Ishikawa (cell line): Measurements from ENCODE around the gene CHMP1B.
A peak's percentile ranks its signal among the peaks of the same experiment; 100 is the strongest.

ENCODE experiments used
- CEBPB ChIP-seq: IDR thresholded peaks from 2 replicates; pipeline ENCODE4 v1.6.1; 2012
- CREB1 ChIP-seq: IDR thresholded peaks from 2 replicates; pipeline ENCODE4 v1.6.1; 2012; ENCODE audit warnings: low read depth
- EGR1 ChIP-seq: IDR thresholded peaks from 2 replicates; pipeline ENCODE4 v1.6.1; 2012
- EP300 ChIP-seq: IDR thresholded peaks from 2 replicates; pipeline ENCODE4 v1.6.1; 2012; ENCODE audit warnings: borderline replicate concordance
- FOXM1 ChIP-seq: IDR thresholded peaks from 2 replicates; pipeline ENCODE4 v1.6.1; 2012; ENCODE audit warnings: low read depth, borderline replicate concordance
- MAX ChIP-seq: IDR thresholded peaks from 2 replicates; pipeline ENCODE4 v1.6.1; 2012
- NFIC ChIP-seq: IDR thresholded peaks from 2 replicates; pipeline ENCODE4 v1.6.1; 2012
- RAD21 ChIP-seq: IDR thresholded peaks from 2 replicates; pipeline ENCODE4 v1.6.1; 2012; ENCODE audit warnings: low read depth
- REST ChIP-seq: IDR thresholded peaks from 2 replicates; pipeline ENCODE4 v1.6.1; 2012; ENCODE audit warnings: low read depth, mild to moderate bottlenecking
- TAF1 ChIP-seq: IDR thresholded peaks from 2 replicates; pipeline ENCODE4 v1.6.1; 2012; ENCODE audit warnings: low read depth, mild to moderate bottlenecking
- TCF12 ChIP-seq: IDR thresholded peaks from 2 replicates; pipeline ENCODE4 v1.6.1; 2012; ENCODE audit warnings: low read depth
- TEAD4 ChIP-seq: IDR thresholded peaks from 2 replicates; pipeline ENCODE4 v1.6.1; 2012
- YY1 ChIP-seq: IDR thresholded peaks from 2 replicates; pipeline ENCODE4 v1.6.1; 2012; ENCODE audit warnings: low read depth
- ZBTB7A ChIP-seq: IDR thresholded peaks from 2 replicates; pipeline ENCODE4 v1.6.1; 2012; ENCODE audit warnings: low read depth
- TF ChIP-seq, protein P1 (sequence below): IDR thresholded peaks from 2 replicates; pipeline ENCODE4 v1.6.1; 2012

Gene CHMP1B

DNA sequence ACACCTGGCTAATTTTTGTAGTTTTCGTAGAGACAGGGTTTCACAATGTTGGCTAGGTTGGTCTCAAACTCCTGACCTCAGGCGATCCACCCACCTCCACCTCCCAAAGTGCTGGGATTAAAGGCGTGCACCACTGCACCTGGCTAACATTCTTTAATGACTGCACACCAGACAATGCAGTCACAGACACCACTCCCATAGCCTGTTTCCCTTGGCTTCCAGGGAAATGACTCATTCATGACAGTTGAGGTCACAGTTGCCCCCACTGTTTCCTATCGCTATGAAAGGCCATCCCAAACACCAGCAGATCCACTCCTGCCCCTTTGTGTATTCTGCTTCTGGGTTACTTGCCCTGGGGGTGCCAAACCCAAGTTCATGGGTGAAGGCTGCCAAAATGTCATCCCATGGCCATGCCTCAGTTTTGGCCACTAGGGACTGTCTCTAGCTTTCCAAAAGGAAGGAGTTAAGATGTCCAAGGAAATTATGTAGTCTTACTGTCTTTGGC is 8.7 kb downstream of the CHMP1B start:
- TF ChIP-seq NFIC = peak; percentile 95
- TF ChIP-seq EGR1 = peak; percentile 76
- peak; percentile 45 for TF ChIP-seq YY1
- peak; percentile 91 for TF ChIP-seq CEBPB
- TF ChIP-seq MAX = peak; percentile 66
- no peak for TF ChIP-seq RAD21
- peak; percentile 50 for TF ChIP-seq CREB1
- TF ChIP-seq ZBTB7A = peak; percentile 30; the same call in 1 of the 2 replicates
- TF ChIP-seq, protein P1, sequence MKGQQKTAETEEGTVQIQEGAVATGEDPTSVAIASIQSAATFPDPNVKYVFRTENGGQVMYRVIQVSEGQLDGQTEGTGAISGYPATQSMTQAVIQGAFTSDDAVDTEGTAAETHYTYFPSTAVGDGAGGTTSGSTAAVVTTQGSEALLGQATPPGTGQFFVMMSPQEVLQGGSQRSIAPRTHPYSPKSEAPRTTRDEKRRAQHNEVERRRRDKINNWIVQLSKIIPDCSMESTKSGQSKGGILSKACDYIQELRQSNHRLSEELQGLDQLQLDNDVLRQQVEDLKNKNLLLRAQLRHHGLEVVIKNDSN = 0 out of 2 replicates have a peak, but pooled peaks have one; percentile 15
- peak; percentile 100 for TF ChIP-seq TCF12
- no peak for TF ChIP-seq TAF1
- TF ChIP-seq FOXM1 = peak; percentile 97
- peak; percentile 95 for TF ChIP-seq TEAD4
- no peak for TF ChIP-seq REST
- peak; percentile 99 for TF ChIP-seq EP300

DNA sequence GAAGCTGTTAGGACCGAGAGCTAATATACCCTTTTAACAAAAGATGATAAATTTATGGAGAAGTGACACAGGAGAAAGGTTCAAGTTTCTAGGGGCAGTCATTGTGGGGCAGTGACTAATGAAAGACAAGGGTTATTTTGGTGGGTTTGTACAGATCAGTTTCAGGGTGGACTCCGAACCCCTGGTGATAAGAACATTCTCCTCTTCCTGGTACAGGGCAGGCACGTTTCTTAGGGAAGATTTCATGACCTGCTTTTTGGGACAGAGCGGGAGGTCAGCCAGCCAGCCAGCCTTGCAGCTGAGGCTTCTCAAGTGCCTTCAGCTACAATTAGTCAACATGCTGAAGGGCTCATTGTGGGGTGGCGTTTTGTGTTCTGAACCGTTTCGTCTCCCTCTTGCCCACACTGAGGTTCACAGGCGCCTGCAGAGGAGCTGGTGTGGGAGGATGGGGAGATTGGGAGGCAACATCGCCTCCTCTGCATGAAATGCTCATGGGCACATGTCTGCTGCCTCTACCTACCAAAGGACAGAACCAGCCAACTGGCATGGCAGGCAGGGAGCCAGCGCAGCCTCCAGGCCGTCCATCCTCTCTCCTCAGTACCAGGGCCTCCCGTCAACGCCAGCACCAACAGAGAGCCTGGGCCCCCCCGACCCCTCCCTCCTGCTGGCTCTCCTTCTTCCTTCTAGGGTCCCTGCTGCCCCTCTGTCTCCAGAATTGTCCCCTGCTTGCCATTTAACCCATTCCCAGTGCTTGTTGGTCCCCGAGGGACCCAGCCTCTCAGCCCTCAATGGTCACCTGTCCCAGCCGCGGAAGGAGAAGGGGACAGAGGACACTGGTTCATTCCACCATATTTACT is 9.6 kb downstream of the CHMP1B start:
- TF ChIP-seq RAD21 = no peak
- no peak for TF ChIP-seq NFIC
- no peak for TF ChIP-seq MAX
- TF ChIP-seq TCF12 = no peak
- TF ChIP-seq, protein P1 = no peak
- TF ChIP-seq TAF1 = no peak
- no peak for TF ChIP-seq EP300
- TF ChIP-seq ZBTB7A = no peak; the same call in 1 of the 2 replicates
- TF ChIP-seq EGR1 = no peak
- no peak for TF ChIP-seq TEAD4
- TF ChIP-seq YY1 = no peak
- no peak for TF ChIP-seq REST
- TF ChIP-seq FOXM1 = no peak
- TF ChIP-seq CREB1 = no peak
- TF ChIP-seq CEBPB = no peak

DNA sequence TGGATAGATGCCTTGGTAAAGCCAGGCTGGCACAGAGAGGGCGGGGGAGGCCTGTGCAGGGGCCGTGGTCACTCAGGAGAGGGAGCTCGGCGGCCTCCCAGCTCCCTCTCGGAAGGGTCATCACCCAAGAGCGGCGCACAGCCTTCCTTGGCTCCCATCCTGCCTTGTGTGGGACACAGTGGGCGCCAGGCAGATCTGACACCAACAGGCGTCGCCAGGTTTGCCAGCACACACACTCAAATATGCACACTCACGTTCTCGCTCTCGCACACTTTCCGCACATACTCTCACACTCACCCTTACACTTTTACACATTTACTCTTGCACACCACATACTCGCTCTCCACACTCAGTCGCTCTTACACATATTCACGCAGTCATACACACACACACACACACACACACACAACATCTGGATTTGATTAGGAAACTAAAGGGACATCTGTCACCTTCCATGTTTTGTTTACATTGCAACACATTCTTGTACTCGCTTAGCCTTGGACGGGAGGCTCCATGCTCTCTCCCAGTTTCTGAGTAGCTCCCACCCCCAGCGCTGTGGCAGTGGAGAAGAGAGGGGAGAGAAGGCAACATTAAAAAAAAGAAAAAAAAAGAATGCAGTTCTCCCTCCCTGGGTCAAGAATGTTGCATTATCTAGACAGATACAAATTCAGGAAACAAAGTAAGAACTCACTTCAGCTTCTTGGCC is 10.5 kb downstream of the CHMP1B start:
- TF ChIP-seq FOXM1 = no peak
- no peak for TF ChIP-seq REST
- TF ChIP-seq CREB1 = no peak
- TF ChIP-seq, protein P1 = no peak
